Measurements from ENCODE around the gene DAZAP1. TPM values are rescaled to one million over a fixed set of nuclear protein-coding genes. Genes with fewer than 3 reads are reported as not detected.

Gene DAZAP1
- total RNA-seq, 2 donors from 2014 or later: 154 to 179 TPM

DNA sequence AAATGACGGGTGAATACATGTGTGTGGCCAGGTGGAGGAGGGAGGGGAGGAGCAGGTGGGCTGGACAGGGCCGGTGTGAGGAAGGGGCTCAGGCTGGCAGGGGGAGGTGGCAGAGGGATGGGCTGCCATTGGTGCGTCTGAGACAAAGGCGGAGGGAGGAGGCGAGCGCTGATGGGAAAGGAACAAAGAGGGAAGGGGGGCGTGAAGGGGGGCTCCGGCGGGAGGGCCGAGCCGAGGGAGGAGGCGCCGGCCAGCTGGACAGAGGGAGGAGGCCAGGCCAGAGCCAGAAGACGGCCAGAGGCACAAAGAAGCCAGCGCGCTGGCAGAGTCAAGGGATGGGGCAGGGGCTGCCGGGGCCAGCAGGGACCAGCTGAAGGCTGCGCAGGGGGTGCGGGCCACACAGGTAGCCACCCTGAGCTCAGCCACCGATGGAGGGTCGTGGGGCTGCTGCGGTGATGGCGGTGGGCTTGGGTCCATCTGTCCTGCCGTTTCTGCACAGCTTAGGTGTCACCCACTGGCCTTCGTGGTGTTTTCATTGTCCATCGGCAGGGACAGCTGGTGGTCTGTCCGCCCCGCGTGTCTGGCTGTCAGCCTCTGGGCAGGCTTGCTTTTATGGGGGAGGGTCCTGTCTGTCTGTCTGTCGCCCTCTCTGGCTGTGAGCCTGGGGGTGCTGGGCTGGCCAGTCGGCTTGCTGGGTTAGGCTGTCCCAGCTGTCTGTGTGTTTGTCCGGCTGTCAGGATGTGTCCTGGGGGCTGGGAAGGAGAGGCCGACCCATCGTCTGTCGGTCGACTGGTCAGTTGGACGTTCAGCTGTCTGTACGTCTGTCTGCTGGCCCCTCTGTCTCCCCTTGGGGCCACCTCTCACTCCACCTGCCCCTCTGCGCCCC lies 44.8 kb downstream of the DAZAP1 start:
- no peaks in the 10 kb centered on the region for H3K9me3 ChIP-seq (ENCODE audit: control insufficient read depth, low read length)
- Mint-ChIP-seq H3K27me3 (ENCODE audit: insufficient read depth) (peaks cover 82% of the 10 kb centered on the region), H3K4me1 (no peaks in the 10 kb centered on the region), H3K36me3 (ENCODE audit: low read depth) (no peaks in the 10 kb centered on the region), H3K4me3 (no peak overlapping the region), H3K9me3 (peaks cover 1% of the 10 kb centered on the region), H3K27ac (no peak overlapping the region)
- no peak for TF ChIP-seq CTCF (conservative IDR thresholded peaks at IDR 0.05)
- DNase-seq: peak; percentile 60
- H3K4me3 ChIP-seq (ENCODE audit: low read length): no peak overlapping the region
- H3K9ac ChIP-seq (ENCODE audit: extremely low read depth, low read length, poor library complexity, severe bottlenecking): no peak overlapping the region
- 45 to 59% methylated on average over 29 to 39 of the region's 39 CpGs for WGBS, 2 experiments (ENCODE audit: insufficient coverage in 1 of 2, insufficient read length in 1 of 2)
- H3K27me3 ChIP-seq (ENCODE audit: control insufficient read depth, insufficient read depth, low read length, poor library complexity, severe bottlenecking): peaks cover 72% of the 10 kb centered on the region
- peak overlapping the region; percentile 96 for H3K27ac ChIP-seq (ENCODE audit: low read depth, low read length)
- H3K36me3 ChIP-seq (ENCODE audit: control insufficient read depth, insufficient read depth, low read length): no peaks in the 10 kb centered on the region
- no peaks in the 10 kb centered on the region for H3K4me1 ChIP-seq (ENCODE audit: control insufficient read depth, insufficient read depth, low read length)

DNA sequence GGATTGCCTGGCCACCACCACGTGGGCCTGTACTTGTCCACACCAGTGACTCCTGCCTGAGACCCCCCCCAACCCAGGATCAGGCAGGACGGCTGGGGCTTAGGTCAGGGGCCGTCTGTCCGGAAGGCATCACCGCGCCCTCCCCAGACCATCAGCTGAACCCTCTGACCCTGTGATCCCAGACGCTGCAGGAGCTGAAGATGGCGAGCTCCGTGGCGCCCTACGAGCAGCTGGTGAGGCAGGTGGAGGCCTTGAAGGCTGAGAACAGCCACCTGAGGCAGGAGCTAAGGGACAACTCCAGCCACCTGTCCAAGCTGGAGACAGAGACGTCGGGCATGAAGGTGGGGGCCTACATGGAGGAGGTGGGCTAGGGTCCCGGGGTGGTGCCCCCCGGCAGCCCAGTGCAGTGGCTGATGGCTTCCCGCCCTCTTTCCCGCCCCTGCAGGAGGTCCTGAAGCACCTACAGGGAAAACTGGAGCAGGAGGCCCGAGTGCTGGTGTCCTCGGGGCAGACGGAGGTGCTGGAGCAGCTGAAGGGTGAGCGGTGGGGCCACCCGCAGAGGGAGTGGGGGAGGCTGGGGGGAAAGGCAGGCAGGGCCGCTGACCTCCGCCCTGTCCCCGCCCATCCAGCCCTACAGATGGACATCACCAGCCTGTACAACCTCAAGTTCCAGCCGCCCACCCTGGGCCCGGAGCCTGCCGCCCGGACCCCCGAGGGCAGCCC lies 45.6 kb downstream of the DAZAP1 start:
- TF ChIP-seq CTCF (conservative IDR thresholded peaks at IDR 0.05): no peak
- 71 to 85% methylated on average over 12 to 30 of the region's 30 CpGs for WGBS, 2 experiments (ENCODE audit: insufficient coverage in 1 of 2, insufficient read length in 1 of 2)
- H3K36me3 ChIP-seq (ENCODE audit: control insufficient read depth, insufficient read depth, low read length): no peaks in the 10 kb centered on the region
- H3K27me3 ChIP-seq (ENCODE audit: control insufficient read depth, insufficient read depth, low read length, poor library complexity, severe bottlenecking): peaks cover 65% of the 10 kb centered on the region
- H3K27ac ChIP-seq (ENCODE audit: low read depth, low read length): peak overlapping the region; percentile 96
- Mint-ChIP-seq H3K4me3 (no peak overlapping the region), H3K27ac (no peak overlapping the region), H3K9me3 (peaks cover 1% of the 10 kb centered on the region), H3K36me3 (ENCODE audit: low read depth) (no peaks in the 10 kb centered on the region), H3K27me3 (ENCODE audit: insufficient read depth) (peaks cover 82% of the 10 kb centered on the region), H3K4me1 (no peaks in the 10 kb centered on the region)
- peak; percentile 44 for DNase-seq
- H3K4me1 ChIP-seq (ENCODE audit: control insufficient read depth, insufficient read depth, low read length): no peaks in the 10 kb centered on the region
- no peaks in the 10 kb centered on the region for H3K9me3 ChIP-seq (ENCODE audit: control insufficient read depth, low read length)
- H3K9ac ChIP-seq (ENCODE audit: extremely low read depth, low read length, poor library complexity, severe bottlenecking): no peak overlapping the region
- H3K4me3 ChIP-seq (ENCODE audit: low read length): no peak overlapping the region

DNA sequence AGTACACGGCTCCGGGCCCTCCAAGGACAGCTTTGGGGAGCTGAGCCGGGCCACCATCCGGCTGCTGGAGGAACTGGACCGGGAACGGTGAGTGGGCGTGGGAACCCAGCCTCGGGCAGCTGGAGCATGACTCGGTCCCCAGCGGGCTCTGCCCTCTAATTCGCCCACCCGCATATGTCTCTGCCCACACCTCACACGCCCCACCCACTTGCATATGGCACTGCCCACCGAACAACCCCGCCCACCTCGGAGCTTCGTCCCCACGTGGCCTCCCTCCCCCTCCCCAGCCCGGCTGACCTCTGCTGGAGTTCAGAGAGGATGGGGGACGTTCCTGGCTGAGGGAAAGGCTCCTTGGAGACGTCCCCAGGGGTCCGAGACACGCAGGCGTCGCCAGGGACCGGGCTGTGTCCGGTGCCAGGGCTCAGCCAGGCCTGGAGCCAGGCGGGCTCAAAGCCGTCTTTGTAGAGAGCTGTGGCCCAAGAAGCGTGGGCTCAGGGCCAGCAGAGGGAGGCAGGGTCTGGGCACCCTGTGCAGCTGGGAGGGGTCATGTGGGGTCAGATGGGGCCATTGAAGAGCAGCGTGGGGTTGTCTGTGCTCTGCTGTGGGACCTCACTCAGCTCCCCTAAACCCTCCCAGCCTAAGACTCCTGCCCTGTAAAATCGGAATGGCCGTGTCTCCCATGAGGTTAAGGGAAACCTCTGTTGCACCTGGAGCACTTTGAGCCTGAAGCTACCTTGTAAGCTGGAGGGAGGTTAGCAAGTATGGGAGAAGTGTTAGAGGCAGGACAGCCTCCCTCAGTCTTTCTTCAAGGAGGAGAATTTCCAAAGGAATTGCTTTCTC lies 46.4 kb downstream of the DAZAP1 start:
- 43 to 67% methylated on average over 19 to 33 of the region's 33 CpGs for WGBS, 2 experiments (ENCODE audit: insufficient coverage in 1 of 2, insufficient read length in 1 of 2)
- Histone ChIP-seq H3K9me3 (ENCODE audit: control insufficient read depth, low read length) (no peaks in the 10 kb centered on the region), H3K36me3 (ENCODE audit: control insufficient read depth, insufficient read depth, low read length) (no peaks in the 10 kb centered on the region), H3K27ac (ENCODE audit: low read depth, low read length) (no peak overlapping the region), H3K27me3 (ENCODE audit: control insufficient read depth, insufficient read depth, low read length, poor library complexity, severe bottlenecking) (peaks cover 65% of the 10 kb centered on the region), H3K4me1 (ENCODE audit: control insufficient read depth, insufficient read depth, low read length) (no peaks in the 10 kb centered on the region), H3K4me3 (ENCODE audit: low read length) (no peak overlapping the region), H3K9ac (ENCODE audit: extremely low read depth, low read length, poor library complexity, severe bottlenecking) (no peak overlapping the region)
- H3K27ac Mint-ChIP-seq: no peak overlapping the region
- no peak for TF ChIP-seq CTCF (conservative IDR thresholded peaks at IDR 0.05)
- no peaks in the 10 kb centered on the region for H3K4me1 Mint-ChIP-seq
- peak; percentile 69 for DNase-seq
- H3K36me3 Mint-ChIP-seq (ENCODE audit: low read depth): no peaks in the 10 kb centered on the region
- no peak overlapping the region for H3K4me3 Mint-ChIP-seq
- H3K9me3 Mint-ChIP-seq: peaks cover under 1% of the 10 kb centered on the region
- peaks cover 80% of the 10 kb centered on the region for H3K27me3 Mint-ChIP-seq (ENCODE audit: insufficient read depth)

All from endodermal cell (in vitro differentiated cells).